CD4-positive, alpha-beta T cell treated with Interleukin-21 for 1 hour (primary cell): ENCODE data around the gene RPL28.

ENCODE experiments used
- DNase-seq: peaks from one replicate; pipeline ENCODE4 v3.0.0-alpha.2; 2020

RPL28 gene

DNA sequence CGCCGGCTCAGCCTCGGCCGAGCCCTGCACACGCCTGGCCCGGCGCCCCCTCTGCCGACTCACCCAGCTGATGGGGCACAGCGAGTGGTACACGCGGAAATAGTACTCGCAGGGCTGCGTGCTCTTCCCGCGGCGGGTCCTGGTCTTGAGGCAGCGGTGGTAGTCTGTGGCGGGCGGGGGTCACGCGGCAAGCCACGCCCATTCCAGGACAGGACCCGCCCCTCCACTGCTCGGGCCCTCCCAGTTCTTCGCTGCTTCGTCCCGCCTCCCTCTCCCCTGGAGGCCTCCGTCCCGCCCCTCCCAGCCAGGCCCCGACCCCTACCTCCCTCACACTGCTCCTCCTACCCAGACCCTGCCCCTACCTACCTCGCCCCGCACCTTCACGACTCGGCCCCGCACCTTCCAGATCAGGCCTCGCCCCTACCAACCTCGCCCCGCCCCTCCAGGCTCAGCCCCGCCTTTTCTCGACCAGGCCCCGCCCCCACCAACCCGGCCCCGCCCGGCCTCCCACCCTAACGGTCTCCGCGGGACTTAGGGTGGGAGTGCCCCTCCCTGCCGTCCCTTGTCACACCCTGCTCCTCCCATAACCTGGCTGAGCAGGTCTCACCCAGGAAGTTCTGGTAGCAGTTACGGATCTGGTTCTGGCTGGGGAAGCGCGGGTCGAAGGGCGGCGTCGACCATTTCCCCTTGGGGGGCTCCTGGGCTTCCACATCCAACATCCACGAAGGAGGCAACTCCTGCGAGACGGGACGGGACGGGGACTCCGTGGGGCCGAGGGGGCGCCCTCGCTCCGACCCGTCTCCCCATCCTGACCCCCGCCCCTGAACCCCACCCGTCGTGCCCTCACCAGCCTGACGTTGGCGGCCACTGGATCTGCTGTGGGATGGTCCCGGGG lies 31.7 kb upstream of the RPL28 start:
- peak; percentile 79 for DNase-seq

DNA sequence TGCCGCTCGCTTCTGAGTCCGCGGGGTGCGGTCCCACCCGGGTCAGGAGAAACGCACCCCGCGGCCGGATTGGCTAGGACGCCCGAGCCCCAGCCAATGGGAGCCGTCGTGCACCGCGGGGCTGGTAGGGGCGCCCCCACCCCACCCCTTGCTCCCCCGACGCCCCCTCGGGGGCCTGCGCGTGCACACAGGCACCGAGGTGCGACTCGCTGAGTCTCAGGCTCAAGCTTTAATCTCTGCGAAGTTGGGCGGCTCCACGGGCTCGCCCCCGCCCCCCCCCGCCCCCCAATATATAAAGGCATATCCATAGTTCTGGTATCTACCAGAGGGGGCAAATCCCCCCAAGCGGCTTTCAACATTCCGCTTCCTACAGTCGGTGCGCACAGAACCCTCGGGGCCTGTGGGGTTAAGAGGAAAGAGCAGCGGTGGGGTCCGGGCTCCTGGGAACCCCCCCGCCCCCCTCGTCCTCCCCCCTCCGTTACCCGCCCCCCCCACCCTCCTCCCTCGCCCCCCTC lies 31.0 kb upstream of the RPL28 start, which contains the start of gene COX6B2:
Gene COX6B2 (minus strand): TSS at position 22 of the 515 bp plus-strand sequence. CDS start 198 bp downstream, outside the sequence.
- no peak for DNase-seq

DNA sequence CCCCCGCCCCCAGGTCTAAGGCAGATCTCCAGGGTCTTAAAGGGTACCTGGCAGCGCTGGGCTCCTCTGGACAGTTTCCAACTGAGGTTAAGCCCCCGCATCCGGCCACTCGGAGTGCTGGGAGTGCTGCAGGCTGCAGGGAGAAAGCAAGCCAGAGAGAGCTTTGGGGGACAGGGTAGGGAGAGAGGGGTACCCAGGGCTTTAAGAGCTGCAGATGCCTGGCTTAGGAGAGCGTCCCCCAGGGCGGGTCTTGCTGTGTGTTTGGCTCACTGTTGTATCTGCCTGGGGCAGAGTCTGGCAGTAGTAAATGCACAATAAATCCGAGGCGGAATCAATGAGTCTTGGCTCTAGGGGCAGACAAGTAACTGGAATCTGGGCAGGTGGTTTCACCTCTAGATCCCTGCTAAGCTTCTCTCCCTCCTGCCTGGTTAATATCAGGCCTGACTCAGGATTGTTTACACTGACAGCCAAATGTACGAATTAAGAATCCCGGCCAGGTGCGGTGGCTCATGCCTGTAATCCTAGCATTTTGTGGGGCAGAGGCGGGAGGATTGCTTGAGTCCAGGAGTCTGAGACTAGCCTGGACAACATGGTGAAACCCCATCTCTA lies 30.4 kb upstream of the RPL28 start:
- DNase-seq = no peak

DNA sequence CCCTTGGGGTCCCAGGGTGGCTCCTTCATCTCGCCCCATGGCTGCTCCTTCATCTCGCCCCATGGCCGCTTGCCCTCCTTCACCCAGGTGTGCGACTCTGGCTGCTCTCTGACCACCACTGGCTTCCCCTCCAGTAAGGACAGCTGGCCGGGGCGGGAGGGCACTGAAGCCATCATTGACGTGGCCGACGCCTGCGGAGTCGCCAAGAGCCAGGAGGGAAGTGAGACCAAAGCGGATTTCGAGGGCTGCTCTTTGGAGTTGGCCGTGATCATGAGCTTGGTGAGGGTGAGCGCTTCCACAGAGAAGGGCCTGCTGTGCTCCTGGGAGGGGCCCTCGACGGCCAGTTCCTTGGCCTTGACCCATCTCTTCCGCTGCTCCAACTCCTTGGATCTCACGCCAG lies 27.2 kb upstream of the RPL28 start:
- no peak for DNase-seq

DNA sequence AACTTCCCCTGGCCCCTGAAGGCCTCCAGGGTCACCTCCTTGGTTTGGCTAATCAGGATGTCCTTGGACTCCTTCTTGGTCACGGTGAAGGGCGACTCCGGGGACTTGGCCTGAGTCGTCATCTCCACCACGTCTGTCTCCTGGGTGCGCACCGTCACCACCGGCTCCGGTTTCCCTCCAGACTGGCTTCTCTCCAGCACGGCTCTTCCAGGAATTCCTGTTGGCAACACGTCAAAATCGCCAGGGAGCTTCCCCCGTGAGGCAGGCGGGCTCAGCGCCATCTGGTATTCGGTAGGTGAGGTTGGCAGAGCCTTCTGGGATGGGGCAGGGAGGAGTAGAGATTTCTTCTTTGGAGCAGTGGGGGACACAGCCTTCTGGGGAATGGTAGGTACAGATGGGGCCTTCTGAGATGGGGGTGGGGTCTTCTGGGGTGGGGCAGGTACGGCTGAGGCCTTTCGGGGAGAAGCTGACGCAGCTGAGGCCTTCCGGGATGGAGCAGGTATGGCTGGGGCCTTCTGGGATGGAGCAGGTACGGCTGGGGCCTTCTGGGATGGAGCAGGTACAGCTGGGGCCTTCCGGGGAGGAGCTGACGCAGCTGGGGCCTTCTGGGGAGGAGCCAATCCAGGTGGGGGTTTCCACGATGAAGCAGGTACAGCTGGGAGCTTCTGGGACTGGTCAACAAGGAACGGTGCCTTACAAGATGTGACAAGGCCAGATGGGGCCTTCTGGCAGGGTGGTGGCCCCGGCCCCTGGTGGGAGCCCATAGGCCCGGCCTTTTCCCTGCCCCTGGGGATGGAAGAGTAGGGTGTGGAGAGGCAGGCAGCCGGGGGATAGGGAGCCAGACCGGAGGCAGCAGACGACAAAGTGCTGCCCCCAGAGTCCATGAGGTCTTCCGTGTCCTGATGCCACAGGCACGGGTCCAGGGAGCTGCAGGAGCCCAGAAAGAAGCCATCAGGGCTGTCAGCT lies 26.5 kb upstream of the RPL28 start:
- DNase-seq = no peak

DNA sequence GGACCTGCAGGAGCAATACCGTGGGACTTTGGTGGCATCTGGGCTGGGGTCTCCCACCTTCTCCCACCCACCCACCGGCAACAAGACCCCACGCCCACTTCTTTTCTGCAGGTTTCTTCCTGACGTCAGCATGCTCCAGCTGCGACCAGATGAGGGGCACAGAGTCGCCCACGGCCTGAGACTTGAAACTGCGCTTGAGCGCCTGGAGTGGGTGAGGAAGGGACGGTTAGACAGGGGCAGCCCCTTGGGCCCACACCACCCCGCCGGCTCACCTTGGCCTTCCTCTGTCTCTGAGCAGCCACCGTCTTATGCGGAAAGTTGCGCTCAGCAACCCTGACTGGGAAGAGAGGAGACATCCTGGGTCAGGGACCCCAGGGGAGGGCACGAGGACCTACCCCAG lies 24.8 kb upstream of the RPL28 start:
- no peak for DNase-seq

DNA sequence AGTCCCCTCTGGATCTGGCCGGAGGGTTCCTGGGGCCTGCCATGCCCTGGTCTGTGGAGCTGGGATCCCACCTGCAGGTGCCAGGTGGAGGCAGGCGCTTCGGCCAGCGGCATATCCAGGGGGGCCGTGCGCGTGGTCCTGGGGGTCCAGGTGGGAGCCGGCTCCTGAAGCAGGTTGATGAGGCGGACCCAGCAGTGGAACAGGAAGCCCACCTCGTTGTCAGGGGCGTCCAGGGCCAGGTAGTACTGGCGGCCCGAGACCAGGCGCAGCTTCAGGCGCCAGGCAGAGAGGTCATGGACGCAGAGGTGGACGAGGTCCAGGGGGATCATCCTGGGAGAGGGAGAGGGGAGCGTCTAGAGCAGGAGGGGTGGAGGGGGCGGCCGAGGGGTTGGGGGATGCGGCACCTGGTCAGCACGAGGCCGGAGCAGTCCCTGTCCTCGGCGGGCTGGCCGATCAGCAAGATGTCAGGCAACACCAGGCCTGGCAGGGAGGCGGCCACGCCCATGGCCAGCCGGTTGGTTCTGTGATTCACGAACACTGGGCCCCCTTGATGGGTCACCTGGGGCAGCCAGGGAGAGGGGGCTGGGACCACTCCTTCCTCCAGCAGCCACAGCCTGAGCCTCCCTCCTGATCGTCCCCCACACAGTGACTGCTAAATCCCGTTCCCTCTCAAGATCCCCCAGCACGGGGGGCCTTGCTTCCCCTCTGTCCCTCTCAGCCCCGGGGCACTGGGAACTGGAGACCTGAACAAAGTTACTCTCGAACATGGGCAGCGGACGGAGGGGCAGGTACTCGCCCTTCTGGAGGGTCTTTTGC lies 23.4 kb upstream of the RPL28 start:
- no peak for DNase-seq

- DNase-seq = no peak
These were observed 22.6 kb upstream of the RPL28 start, which contains the start of gene GARIN5B for GRCh38 chr19:55362990-55363716. GARIN5B (minus strand) TSS chr19:55363260; CDS start chr19:55363066, 194 bp downstream.

GRCh38 chr19:55365245-55365644 lies 20.5 kb upstream of the RPL28 start:
- no peak for DNase-seq

GRCh38 chr19:55365964-55366363 lies 19.8 kb upstream of the RPL28 start:
- DNase-seq = no peak

GRCh38 chr19:55366790-55367189 lies 18.9 kb upstream of the RPL28 start:
- no peak for DNase-seq

GRCh38 chr19:55368106-55368505 lies 17.6 kb upstream of the RPL28 start:
- DNase-seq = no peak

DNA sequence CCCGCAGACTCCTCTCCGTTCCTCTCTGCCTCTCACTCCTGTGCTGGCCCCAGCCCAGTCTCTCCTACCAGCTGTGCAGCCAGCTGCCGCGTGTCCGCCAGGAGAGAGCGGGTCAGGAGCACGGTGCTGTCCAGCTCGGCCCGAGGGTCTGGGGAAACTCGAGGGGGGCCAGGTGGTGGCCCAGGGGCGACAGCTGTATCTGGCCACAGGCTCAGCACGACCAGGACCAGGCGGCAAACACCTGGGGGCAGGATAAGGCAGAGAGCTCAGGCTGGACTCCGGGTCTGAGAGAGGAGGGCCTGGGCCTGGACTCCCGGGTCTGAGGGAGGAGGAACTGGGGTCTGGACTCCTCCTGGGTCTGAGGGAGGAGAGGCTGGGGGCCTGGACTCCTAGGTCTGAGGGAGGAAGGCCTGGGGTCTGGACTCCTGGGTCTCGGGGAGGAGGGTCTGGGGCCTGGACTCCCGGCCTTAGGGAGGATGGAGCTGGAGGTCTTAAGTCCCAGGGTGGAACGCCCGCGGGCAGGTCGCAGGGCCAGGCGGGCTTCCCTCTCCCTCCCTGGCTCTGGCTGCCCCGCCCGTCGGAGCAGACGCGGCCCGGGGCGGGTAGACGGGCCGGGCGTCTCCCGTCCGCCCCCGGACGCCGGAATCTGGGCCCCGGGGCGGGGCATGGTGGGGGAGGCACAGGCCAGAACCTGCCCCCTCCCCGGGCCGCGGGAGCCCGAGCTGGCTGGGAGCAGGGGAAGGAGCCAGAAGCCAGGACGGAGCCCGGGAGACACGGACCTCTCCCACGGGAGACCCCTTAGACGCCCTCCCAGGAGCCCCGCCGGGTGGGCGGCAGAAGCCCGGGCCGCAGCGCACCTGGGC lies 16.8 kb upstream of the RPL28 start:
- no peak for DNase-seq

DNA sequence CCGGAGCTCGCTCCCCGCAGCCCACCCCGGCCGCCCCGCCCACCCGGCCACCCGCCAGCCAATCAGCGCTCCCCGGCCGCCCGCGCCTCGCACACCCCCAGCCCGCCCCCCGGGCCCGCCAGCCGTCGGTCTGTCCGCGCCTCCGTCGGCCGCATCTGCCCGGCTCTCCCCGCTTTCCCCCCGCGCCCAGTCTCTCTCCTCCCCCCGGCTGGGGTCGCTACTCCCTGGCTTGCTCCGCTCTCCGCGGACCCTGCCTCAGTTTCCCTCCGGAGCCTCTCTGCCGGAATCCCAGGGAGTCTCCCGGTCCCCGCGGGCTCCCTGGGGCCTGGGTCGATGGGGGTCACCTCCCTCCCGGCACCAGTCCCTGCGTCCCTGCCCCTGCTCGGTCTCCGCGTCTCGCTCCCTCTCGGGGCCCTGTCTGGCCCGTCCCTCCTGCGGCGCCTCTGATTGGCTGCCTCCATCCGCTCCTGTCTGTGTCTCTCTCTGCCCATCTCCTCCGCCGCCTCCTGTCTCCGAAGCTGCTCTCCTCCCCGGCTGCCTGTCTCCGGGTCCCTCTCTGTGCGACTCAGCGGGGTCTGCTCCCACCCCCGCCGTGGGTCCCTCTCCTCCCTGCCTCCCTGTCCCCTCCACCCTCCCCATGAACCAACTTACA lies 16.0 kb upstream of the RPL28 start:
- no peak for DNase-seq

DNA sequence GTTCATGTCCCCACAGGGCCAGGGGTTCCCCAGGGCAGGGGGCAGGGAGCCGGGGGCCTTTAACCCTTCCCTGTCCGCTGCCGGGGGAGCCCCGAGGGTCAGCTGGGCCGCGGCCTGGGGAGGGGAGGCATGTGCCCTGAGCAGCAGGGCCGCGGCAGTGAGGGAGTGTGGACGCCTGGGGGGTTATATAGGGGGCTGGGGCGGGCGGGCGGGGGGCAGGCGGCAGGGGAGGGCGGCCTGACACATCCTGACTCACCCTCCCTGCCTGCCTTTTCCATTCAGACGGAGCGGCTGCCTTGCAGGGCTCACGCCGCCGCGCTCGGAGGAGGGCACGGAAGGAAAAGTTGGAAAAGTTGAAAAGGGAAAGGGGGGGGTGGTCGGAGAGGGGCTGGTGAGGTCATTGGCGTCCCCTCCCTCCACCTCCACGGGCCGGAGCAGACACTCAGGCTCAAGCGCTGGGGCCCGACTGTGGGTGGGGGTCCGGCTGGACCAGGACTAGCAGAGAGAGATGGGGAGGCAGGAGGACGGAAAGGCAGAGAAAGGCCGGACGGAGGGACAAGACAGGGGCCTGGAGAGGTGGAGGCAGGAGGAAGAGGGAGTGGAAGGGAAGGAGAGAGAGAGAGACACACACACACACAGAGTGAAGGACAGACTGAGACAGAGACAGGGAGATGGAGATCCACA lies 15.3 kb upstream of the RPL28 start, which contains the start of gene IL11:
Gene IL11 (minus strand): TSS at position 159 of the 684 bp plus-strand sequence. CDS start 153 bp downstream, at position 6.
- DNase-seq = no peak

- DNase-seq = no peak
These were observed 13.2 kb upstream of the RPL28 start for GRCh38 chr19:55372316-55373081.

- no peak for DNase-seq
These were observed 12.3 kb upstream of the RPL28 start for GRCh38 chr19:55373306-55373992.
